ENCODE results near the gene AMER3. TPM values are rescaled to one million over a fixed set of nuclear protein-coding genes. Genes with fewer than 3 reads are reported as not detected.

Gene AMER3
- total and polyA plus RNA-seq, 10 donors, result not detected

DNA sequence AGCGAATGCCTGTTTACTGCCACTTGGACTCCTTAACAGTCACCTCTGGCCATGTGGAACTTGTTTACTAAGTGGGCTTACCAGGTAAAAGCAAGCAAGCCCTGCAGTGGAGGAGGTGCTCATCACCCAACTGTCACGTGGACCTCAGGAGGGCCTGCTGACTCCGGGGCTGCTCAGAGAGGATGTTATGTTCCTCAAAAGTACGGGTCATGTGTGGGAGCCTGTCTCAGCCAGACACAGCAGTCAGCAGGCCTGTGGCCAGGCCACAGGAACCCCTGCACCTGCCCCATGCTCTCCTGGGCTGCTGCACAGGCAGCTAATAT, 36.2 kb downstream of the AMER3 start:
- Histone ChIP-seq H3K4me1 (no peaks in the 10 kb centered on the region), H3K27ac (no peak overlapping the region), H3K36me3 (no peaks in the 10 kb centered on the region), H3K9me3 (no peaks in the 10 kb centered on the region), H3K4me3 (no peak overlapping the region), H3K27me3 (replicated peaks in 1 of 7) (peaks cover 0 to 17% (median 0%) of the 10 kb centered on the region in 7 donors)
- no peak for TF ChIP-seq POLR2AphosphoS5 (IDR thresholded peaks at IDR 0.05)
- TF ChIP-seq POLR2A (IDR thresholded peaks at IDR 0.05), result no peak
- TF ChIP-seq, protein P1, sequence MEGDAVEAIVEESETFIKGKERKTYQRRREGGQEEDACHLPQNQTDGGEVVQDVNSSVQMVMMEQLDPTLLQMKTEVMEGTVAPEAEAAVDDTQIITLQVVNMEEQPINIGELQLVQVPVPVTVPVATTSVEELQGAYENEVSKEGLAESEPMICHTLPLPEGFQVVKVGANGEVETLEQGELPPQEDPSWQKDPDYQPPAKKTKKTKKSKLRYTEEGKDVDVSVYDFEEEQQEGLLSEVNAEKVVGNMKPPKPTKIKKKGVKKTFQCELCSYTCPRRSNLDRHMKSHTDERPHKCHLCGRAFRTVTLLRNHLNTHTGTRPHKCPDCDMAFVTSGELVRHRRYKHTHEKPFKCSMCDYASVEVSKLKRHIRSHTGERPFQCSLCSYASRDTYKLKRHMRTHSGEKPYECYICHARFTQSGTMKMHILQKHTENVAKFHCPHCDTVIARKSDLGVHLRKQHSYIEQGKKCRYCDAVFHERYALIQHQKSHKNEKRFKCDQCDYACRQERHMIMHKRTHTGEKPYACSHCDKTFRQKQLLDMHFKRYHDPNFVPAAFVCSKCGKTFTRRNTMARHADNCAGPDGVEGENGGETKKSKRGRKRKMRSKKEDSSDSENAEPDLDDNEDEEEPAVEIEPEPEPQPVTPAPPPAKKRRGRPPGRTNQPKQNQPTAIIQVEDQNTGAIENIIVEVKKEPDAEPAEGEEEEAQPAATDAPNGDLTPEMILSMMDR (IDR thresholded peaks at IDR 0.05 in 8 of 11, conservative IDR thresholded peaks at IDR 0.05 in 3 of 11), result no peak
- peak; percentile 64 for DNase-seq
- WGBS, 5 donors, result 28 to 55% (median 41%) methylated on average over 3 to 4 of the region's 4 CpGs
- intact Hi-C loops (cut with DNase I; ENCODE audit: low total_unique reads), result no loop called here

DNA sequence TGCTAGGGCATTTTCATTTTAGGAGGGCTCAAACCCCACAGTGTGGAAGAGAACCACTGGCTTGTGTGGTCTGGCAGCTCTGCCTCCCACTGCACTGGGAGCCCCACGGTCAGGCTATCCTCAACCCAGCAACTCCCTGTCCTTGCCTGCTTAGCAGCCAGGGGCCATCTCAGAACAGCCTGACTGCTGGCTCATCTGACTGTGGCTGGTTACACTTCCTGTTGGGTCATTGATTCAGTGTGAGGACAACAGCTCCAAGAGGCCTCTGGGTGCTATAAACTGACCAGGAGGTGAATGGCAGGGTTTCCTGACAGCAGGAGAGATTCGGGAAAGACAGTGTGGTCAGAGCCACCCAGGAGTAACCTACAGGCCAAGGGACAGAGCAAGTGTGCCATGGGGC, 40.1 kb downstream of the AMER3 start:
- Histone ChIP-seq H3K27me3 (replicated peaks in 1 of 7) (peaks cover 0 to 19% (median 0%) of the 10 kb centered on the region in 7 donors), H3K27ac (peak overlapping the region in 1 of 8 donors; percentile 17), H3K9me3 (no peaks in the 10 kb centered on the region), H3K36me3 (no peaks in the 10 kb centered on the region), H3K4me3 (no peak overlapping the region), H3K4me1 (peaks cover 5 to 21% (median 16%) of the 10 kb centered on the region in 6 donors)
- intact Hi-C loops (cut with DNase I; ENCODE audit: low total_unique reads), result loop anchor here (5.0 kb wide), 1 partner anchor 77 kb away; no protein-coding TSS in a partner anchor
- TF ChIP-seq POLR2A (IDR thresholded peaks at IDR 0.05) (no peak), POLR2AphosphoS5 (IDR thresholded peaks at IDR 0.05) (no peak)
- TF ChIP-seq, protein P1 (IDR thresholded peaks at IDR 0.05 in 8 of 11, conservative IDR thresholded peaks at IDR 0.05 in 3 of 11), result no peak
- 55 to 78% (median 57%) methylated on average over 2 of the region's 2 CpGs for WGBS, 5 donors
- peak; percentile 55 for DNase-seq

DNA sequence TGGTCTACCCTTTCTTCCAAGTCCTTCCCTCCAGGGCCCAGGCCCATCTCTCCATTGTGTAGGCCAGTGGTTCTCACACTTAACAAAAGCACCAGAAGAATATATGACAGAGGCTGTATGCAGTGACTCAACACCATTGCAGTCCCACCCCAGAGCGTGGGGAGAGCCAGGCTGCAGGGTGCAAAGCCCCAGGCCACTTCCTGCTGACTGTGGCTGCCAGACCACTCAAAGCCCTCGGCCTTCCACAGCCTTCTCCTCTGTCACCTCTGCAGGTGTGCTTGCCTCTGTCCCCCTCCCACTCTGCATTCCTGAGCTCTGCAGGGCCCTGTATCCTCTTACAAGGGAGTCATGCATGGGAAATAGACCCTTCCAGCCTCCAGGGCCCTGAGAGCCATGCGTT, 41.0 kb downstream of the AMER3 start:
- peaks cover 0 to 13% (median 0%) of the 10 kb centered on the region in 7 donors for H3K27me3 ChIP-seq (replicated peaks in 1 of 7)
- no peak overlapping the region for H3K27ac ChIP-seq
- H3K4me1 ChIP-seq, result peaks cover 5 to 21% (median 16%) of the 10 kb centered on the region in 6 donors
- 52 to 62% (median 56%) methylated on average over 3 of the region's 3 CpGs for WGBS, 5 donors
- peak; percentile 75 for DNase-seq
- TF ChIP-seq, protein P1 (IDR thresholded peaks at IDR 0.05 in 8 of 11, conservative IDR thresholded peaks at IDR 0.05 in 3 of 11), result no peak
- TF ChIP-seq POLR2AphosphoS5 (IDR thresholded peaks at IDR 0.05) (no peak), POLR2A (IDR thresholded peaks at IDR 0.05) (no peak)
- intact Hi-C loops (cut with DNase I; ENCODE audit: low total_unique reads), result loop anchor here (5.0 kb wide), 1 partner anchor 76 kb away; no protein-coding TSS in a partner anchor
- H3K9me3 ChIP-seq, result no peaks in the 10 kb centered on the region
- H3K36me3 ChIP-seq, result no peaks in the 10 kb centered on the region
- no peak overlapping the region for H3K4me3 ChIP-seq

DNA sequence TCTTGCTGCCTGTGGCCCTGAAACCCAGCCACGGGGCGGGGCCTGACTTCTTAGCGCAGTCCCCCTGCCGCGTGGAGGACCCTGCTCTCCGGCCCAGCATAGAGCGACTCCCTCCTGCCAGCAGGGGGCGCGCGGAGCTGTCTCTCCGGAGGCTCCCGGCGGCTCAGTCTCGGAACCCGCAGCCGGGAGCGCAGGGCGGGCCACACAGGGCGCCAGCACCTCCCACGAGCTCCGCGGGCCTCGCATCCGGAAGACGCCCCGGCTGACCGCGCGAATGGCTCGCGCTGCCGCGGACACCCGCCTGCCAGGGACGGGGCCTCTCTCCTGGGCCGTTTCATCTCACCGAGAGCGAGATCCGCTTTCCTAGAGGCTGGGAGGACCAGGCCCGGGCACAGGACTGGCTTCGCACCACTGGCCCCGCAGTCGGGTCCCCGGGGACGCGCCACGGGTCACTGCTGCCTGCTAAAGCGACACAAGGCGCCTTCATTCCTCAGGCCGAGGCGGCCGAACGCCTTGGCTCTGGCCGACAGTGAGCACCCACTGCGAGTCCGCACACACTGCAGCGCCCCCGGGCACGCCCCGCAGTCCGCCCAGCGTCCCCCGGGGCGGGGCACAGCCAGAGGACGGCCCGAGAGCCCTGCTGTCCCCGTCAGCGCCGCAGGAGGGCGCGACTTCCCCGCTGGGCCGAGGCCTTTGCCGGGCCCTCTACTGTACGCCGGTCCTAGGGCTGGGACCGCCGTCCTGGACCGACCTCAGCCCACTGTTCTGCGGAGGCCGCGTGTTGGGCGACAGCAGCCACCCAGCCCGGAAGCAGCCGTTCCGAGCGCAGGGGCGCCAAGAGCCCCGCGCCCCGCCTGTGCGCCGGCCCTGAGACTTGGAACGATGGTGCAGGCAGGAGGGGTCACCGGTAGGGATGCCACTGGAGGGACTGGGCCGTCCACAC, 42.4 kb downstream of the AMER3 start:
- peak overlapping the region; percentile 64 to 97 (median 80) for H3K4me3 ChIP-seq
- H3K27me3 ChIP-seq (replicated peaks in 1 of 7), result peaks cover 0 to 11% (median 0%) of the 10 kb centered on the region in 7 donors
- H3K4me1 ChIP-seq, result peaks cover 5 to 21% (median 16%) of the 10 kb centered on the region in 6 donors
- TF ChIP-seq POLR2A (IDR thresholded peaks at IDR 0.05), result no peak
- TF ChIP-seq, protein P1 (IDR thresholded peaks at IDR 0.05 in 8 of 11, conservative IDR thresholded peaks at IDR 0.05 in 3 of 11), result peak; percentile 78 to 93 (median 85)
- peak; percentile 75 to 86 (median 79) for TF ChIP-seq POLR2AphosphoS5 (IDR thresholded peaks at IDR 0.05)
- 0 to 2% (median 1%) methylated on average over 20 to 96 of the region's 96 CpGs for WGBS, 5 donors
- peak overlapping the region; percentile 75 to 97 (median 92) for H3K27ac ChIP-seq
- H3K9me3 ChIP-seq, result no peaks in the 10 kb centered on the region
- intact Hi-C loops (cut with DNase I; ENCODE audit: low total_unique reads), result loop anchor here (5.0 kb wide), 1 partner anchor 75 kb away; no protein-coding TSS in a partner anchor
- H3K36me3 ChIP-seq, result no peaks in the 10 kb centered on the region
- peak; percentile 97 for DNase-seq
